Neural progenitor cell (in vitro differentiated cells): ENCODE measurements around the gene NDFIP2.

ENCODE experiments used
- CTCF ChIP-seq: fragments of 200-600 bp; sonication (generic); IDR thresholded peaks from 2 replicates; pipeline ENCODE4 v1.5.1; 2017; ENCODE audit warnings: antibody characterized with exemption, mild to moderate bottlenecking
- EZH2 ChIP-seq: fragments of 200-600 bp; sonication (generic); IDR thresholded peaks from 2 replicates; pipeline ENCODE4 v1.6.1; 2017; ENCODE audit warnings: antibody characterized with exemption, mild to moderate bottlenecking, moderate library complexity
- EZH2phosphoT487 ChIP-seq: fragments of 200-600 bp; sonication (generic); IDR thresholded peaks from 2 replicates; pipeline ENCODE4 v1.6.1; 2017; ENCODE audit warnings: antibody characterized with exemption

GRCh38 chr13:79548902-79549301 lies 67.9 kb downstream of the NDFIP2 start:
- TF ChIP-seq CTCF: peak; percentile 50
- TF ChIP-seq EZH2phosphoT487: no peak
- no peak for TF ChIP-seq EZH2
